ENCODE measurements around the gene RPTOR.

RPTOR gene

DNA sequence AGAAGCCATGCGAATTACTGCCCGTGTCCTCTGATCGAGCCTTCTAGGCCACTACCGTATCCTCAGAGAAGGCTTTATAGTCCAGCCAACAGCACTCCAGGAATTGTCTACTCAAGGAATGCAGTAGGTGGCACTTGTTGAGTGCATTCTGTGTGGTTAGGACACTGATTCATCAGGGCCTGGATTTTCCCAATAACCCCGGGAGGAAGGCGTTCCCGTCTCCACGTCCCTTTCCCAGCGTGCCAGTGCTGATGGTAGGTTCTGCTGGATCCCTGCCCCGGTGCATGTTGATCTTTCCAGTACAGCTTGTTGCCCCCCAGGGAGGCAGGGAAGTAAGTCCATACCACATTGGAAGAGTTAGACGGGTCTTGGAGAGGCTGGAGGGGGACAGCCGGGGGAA lies 122.2 kb downstream of the RPTOR start:
- DNase-seq (ENCODE audit: low spot score): no peak

- no peak for DNase-seq (ENCODE audit: low spot score)
Observed at GRCh38 chr17:80667462-80668277, 123.0 kb downstream of the RPTOR start.

DNA sequence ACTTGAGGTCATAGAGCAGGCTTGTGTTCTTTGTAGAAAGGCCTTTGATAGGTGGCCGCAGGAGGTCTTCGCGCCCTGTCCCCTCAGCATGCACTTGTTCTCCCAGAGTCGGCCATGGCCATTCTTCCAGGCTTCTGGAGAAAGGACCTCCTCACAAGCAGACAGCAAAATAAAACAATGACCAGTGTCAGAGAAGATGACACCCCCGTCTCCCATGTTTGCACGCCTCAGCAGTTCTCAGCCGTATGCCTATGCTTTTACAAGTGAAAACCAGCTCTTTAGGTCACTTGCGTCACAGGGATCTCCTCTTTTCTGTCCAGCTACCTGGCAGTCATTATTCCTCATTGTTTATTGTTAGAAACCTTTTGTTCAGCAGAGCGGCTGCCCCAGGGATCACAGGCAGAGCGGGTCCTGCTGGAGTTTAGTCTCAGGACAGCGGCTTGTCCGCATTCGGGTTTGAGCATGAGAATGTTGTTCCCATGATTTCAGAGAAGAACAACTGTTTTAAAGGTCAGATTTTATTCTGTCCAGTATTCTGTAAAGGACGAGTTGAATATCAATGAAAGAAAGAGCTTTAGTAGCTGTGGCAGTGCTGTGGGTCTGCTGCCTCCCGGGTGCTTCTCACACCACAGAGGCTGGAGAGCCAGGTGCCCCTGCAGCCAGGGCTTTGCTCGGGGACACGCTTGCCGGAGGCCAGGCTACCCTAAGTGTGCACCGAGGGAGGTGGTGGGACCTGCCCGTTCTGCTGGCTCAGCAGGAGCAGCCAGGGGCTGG lies 123.9 kb downstream of the RPTOR start:
- no peak for DNase-seq (ENCODE audit: low spot score)

GRCh38 chr17:80671039-80671824 lies 126.6 kb downstream of the RPTOR start:
- DNase-seq (ENCODE audit: low spot score): no peak

DNA sequence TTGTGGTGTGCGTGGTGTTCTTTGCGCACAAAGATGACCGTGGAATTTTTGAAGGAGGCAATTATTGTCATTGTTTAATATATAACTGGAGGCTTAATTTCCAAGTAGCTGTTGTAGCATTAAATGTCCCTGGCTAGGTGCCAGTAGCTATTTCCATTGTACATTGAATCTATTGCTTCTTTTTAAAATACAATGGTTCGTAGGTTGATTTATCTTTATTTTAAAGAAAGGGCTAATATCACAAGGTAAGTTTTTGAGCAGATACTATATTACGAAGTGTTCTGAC lies 127.1 kb downstream of the RPTOR start:
- no peak for DNase-seq (ENCODE audit: low spot score)

GRCh38 chr17:80673152-80673920 lies 128.7 kb downstream of the RPTOR start:
- DNase-seq (ENCODE audit: low spot score): no peak

GRCh38 chr17:80675438-80676095 lies 130.9 kb downstream of the RPTOR start:
- no peak for DNase-seq (ENCODE audit: low spot score)

GRCh38 chr17:80676096-80676466 lies 131.4 kb downstream of the RPTOR start:
- no peak for DNase-seq (ENCODE audit: low spot score)

DNA sequence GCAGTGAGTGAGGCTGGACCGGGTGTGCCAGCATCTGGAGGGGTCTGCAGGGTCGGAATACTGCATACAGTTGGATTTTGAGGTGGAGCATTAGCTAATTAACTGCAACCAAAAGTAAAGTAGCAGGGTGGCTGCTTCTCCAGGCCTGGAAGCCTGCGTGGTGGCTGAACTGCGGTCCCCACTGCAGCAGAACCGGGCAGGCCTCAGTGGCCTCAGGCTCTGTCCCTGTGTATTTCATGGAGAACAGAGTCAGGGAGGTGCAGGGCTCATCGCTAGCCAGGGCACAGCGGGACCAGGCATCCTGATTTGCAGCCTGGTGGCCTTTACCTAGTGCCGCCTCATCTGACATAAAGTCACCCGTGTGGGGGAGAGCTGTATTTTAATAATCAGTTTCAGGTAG lies 131.9 kb downstream of the RPTOR start:
- DNase-seq (ENCODE audit: low spot score): no peak

- no peak for DNase-seq (ENCODE audit: low spot score)
Observed at GRCh38 chr17:80677214-80677756, 132.6 kb downstream of the RPTOR start.

GRCh38 chr17:80679816-80680215 lies 135.2 kb downstream of the RPTOR start:
- DNase-seq (ENCODE audit: low spot score): no peak

- no peak for DNase-seq (ENCODE audit: low spot score)
Observed at GRCh38 chr17:80681215-80681614, 136.6 kb downstream of the RPTOR start.

DNA sequence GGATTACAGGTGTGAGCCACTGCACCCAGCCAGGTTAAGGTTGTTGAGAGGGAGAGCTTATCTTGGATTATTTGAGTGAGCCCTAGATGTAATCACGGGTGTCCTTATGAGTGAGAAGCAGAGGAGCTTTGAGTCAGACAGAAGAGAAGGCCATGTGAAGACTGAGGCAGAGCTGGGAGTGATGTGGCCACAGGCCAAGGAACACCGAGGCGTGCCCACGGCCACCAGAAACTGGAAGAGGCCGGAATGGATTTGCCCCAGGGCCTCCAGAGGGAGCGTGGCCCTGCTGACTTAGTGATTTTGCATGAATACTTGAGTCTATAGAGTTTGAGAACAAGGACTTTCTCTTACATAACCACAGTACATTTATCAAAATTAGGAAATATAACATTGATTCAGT lies 137.7 kb downstream of the RPTOR start:
- DNase-seq (ENCODE audit: low spot score): no peak

GRCh38 chr17:80683625-80684104 lies 139.0 kb downstream of the RPTOR start:
- DNase-seq (ENCODE audit: low spot score): no peak

GRCh38 chr17:80687839-80688238 lies 143.2 kb downstream of the RPTOR start:
- DNase-seq (ENCODE audit: low spot score): no peak

DNA sequence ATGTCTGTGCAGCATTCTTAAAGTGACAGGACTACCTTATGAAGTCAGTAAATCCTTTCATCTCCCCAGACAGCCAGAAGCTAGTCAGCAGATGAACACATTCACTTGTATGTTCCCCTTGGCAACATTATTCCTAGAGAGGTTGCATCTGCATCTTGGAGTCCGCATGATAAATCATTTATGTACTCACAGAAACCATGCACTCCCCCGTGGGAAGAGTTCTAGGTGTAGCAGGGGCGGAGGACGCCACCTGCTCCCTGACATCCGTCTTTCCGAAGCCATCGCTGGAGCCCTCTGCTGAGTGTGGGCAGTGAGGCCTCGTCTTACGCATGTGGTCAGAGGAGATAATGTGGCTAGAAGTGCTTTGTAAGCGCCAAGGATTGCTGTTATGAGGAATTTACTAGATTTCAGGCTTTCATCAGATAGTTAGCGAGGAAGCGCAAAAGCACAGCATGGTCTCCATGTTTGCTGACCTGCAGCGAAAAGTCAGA lies 144.5 kb downstream of the RPTOR start:
- no peak for DNase-seq (ENCODE audit: low spot score)

DNA sequence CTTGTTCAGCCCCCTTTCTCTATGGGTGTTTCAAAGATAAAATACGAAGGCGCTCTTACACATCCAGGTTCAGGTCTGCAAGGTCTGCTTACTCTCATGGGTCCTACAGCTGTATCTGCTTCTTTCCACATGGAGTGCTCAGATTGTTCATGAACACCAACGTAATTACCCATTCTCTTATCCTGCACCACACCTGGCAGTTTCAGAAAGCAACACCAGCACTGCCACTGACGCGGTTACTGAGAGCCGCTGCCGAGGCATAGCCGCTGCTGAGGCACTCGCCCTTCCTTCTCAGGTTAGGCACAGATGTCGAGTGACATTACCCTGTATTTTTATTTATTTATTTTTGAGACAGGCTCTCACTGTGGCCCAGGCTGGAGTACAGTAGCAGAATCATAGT lies 147.1 kb downstream of the RPTOR start:
- DNase-seq (ENCODE audit: low spot score): no peak

DNA sequence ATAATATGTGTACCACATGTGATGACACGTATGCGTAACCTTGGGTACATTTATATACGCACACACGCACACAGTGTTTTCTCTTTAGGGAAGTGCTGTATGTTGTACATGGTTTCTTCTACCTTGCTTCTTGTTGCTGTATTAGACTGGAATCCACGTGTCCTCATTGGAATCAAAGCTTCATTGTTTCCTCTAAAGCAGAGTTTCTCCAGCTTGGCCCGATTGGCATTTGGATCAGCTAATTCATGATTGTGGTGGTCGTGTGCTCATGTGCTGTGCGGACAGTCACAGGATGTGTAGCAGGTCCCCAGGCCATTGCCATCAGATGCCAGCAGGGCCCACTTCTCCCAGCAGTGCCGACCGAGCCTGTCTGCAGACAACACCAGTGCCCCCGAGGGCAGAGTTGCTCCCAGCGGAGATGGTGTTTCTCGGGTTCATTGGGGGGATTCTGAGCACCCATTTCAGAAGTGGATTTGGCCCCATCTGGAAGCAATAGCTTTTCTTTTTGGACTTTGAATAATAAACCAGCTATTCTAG lies 148.4 kb downstream of the RPTOR start:
- DNase-seq (ENCODE audit: low spot score): peak; percentile 33

DNA sequence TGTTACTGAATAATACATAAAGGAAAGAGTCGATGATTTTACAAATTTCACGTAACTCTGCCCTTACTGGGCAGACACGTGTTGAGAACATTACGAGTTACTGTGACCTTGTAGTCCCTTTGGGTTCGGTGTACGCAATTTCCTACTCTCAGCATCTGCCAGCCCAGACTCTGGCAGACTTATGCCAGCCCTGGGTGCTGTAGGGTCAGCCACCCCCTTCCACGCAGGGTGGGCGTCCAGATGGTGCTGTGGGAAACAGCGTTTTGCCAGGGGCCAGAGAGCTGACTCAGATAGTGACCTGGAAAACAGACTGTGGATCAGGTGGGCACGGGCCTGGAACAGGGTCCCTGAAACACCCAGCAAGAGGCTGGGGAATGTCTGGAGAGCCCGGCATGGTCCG lies 148.9 kb downstream of the RPTOR start:
- no peak for DNase-seq (ENCODE audit: low spot score)

GRCh38 chr17:80694085-80694991 lies 149.7 kb downstream of the RPTOR start:
- no peak for DNase-seq (ENCODE audit: low spot score)

All from COLO829 (cell line).